ENCODE results near the gene SH3GL1.

DNA sequence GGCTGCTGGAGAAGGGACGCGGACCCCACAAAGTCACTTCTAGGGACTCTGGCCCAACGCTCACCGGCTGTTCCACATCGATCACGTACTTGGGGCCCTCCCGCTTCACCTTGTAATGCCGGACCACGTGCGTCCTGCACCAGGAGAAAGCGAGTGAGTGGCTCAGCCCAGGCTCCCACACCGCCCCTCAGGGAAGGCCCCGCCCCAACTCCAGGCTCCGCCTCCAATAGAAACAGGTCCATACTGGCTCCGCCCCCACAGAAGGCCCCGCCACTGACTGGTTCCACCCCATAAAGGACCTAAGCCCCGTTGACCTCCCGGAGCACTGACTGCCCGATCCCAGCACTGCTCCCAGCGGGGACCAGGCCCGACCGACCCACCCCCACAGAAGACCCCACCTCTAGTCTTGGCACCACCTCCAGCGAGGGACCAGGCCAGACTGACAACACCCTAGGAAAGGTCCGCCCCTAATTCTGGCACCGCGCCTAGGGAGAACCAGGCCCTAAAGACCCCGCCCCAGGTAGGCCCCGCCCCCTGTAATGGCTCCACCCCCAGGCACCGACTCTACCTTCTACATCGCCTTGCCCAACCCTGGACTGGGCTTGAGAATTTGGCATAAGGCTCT lies 73.0 kb downstream of the SH3GL1 start:
- TF ChIP-seq, protein P1, sequence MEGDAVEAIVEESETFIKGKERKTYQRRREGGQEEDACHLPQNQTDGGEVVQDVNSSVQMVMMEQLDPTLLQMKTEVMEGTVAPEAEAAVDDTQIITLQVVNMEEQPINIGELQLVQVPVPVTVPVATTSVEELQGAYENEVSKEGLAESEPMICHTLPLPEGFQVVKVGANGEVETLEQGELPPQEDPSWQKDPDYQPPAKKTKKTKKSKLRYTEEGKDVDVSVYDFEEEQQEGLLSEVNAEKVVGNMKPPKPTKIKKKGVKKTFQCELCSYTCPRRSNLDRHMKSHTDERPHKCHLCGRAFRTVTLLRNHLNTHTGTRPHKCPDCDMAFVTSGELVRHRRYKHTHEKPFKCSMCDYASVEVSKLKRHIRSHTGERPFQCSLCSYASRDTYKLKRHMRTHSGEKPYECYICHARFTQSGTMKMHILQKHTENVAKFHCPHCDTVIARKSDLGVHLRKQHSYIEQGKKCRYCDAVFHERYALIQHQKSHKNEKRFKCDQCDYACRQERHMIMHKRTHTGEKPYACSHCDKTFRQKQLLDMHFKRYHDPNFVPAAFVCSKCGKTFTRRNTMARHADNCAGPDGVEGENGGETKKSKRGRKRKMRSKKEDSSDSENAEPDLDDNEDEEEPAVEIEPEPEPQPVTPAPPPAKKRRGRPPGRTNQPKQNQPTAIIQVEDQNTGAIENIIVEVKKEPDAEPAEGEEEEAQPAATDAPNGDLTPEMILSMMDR (IDR thresholded peaks at IDR 0.05) = no peak
- TF ChIP-seq POLR2A (IDR thresholded peaks at IDR 0.05) = no peak
